ENCODE results near the gene EPB41L2. TPM values are rescaled to one million over a fixed set of nuclear protein-coding genes. Genes with fewer than 3 reads are reported as not detected.
A peak's percentile ranks its signal among the peaks of the same experiment; 100 is the strongest.

EPB41L2 gene
- total RNA-seq, 4 donors from 2014 or later: 57.2 to 116 (median 85.2) TPM

DNA sequence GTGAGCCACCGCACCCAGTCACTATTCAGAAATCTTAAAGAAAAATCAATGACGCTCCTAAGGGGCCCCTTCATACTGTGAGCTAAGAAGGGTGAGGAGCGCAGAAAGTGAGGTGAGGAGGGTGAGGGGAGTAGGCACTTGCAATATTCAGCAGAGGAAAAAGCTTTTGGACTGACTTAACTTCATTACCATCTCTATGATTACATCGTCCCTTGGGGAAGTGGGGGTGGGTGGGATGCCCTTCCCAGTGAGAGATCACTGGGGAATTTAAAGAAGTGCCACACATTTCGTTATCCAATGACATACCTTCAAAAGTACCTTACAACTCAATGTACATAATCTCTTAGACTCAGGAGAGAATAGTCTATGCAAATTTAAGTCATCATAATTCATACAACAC, 189.3 kb downstream of the EPB41L2 start:
- 100% methylated on average over 1 of the region's 5 CpGs for WGBS, 2 donors (ENCODE audit: low coverage in 1 of 2)
- Histone ChIP-seq H3K27me3 (no peaks in the 10 kb centered on the region), H3K4me1 (peaks cover 0 to 12% (median 0%) of the 10 kb centered on the region in 3 donors), H3K36me3 (peaks cover 0 to 30% of the 10 kb centered on the region in 2 donors), H3K27ac (no peak overlapping the region), H3K9me3 (no peaks in the 10 kb centered on the region), H3K4me3 (no peak overlapping the region)
- TF ChIP-seq POLR2A (IDR thresholded peaks at IDR 0.05) (no peak), POLR2AphosphoS5 (IDR thresholded peaks at IDR 0.05) (no peak), EP300 (IDR thresholded peaks at IDR 0.05) (no peak)
- TF ChIP-seq, protein P1, sequence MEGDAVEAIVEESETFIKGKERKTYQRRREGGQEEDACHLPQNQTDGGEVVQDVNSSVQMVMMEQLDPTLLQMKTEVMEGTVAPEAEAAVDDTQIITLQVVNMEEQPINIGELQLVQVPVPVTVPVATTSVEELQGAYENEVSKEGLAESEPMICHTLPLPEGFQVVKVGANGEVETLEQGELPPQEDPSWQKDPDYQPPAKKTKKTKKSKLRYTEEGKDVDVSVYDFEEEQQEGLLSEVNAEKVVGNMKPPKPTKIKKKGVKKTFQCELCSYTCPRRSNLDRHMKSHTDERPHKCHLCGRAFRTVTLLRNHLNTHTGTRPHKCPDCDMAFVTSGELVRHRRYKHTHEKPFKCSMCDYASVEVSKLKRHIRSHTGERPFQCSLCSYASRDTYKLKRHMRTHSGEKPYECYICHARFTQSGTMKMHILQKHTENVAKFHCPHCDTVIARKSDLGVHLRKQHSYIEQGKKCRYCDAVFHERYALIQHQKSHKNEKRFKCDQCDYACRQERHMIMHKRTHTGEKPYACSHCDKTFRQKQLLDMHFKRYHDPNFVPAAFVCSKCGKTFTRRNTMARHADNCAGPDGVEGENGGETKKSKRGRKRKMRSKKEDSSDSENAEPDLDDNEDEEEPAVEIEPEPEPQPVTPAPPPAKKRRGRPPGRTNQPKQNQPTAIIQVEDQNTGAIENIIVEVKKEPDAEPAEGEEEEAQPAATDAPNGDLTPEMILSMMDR (IDR thresholded peaks at IDR 0.05): no peak
- no peak for ATAC-seq

DNA sequence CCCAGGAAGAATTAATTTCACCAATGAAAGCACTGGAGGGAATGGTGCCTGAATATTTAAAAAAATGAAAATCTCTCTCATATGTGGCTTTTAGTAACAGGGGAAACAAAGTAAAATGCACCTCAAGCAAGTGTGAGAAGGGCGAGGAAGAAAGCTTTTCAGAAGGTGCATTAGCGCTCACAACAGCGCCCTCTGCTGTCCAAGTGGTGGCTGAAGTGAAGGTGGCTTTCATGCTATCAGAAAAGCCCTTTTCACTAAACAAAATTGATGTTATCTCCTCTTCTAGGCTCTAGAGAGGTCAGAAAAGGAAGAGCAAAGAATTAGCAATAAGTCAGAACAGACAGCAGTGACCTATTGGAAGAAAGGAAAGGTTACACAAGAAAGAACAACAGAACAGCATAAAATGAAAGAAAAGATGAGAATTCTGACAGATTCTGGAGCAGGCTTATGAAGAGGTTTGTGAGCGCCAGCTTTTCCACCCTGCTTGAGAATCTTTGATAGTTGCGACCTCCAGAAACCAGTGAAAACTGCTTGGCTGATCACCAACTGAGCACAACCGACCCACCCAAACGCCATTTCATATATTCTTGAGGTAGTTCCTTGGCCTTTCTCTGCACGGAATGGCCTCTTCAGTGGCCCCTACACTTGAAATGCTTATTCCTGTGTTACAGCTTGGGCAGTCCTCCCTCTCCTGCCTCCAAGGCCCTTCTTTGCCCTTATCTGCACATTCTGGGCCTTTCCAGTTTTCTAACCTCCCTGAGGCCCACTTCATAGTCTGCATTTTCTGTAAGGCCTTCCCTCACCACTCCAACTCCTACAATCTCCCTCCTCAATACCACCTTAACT, 190.6 kb downstream of the EPB41L2 start:
- WGBS, 2 donors (ENCODE audit: low coverage in 1 of 2): 58 to 67% methylated on average over 6 to 8 of the region's 8 CpGs

DNA sequence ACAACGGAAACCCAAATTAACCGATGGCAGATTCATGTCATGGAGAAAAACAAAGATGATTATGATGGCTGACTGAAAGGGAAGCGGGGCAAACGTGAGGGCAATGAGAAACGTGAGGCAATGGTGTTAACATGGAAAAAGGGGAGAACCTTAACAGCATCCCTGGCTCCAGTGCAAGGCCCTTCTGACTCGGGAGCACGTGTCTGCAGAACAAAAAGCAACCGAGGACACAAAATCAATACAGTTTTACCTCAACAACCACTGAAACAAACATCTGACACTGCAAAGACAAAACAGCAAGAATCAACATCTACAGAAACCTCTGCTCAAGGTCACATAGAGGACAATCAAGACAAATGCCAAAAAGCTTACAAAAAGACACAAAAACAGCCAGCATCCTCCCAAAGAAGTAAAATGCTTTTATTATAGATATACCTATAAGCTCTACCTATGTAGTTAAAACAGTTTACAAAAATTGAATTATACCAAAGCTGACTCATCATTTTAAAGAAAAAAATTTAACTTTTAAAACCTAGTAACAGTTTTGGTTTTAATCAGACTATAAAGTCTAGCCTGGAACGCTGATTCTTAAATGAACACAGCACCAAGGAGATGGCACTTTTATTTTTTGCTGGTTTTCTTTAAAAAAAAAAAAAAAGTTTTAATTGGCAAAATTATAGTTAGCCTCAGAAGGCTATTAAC, 192.7 kb downstream of the EPB41L2 start:
- H3K27me3 ChIP-seq: no peaks in the 10 kb centered on the region
- H3K36me3 ChIP-seq: peaks cover 6 to 41% of the 10 kb centered on the region in 2 donors
- H3K9me3 ChIP-seq: no peaks in the 10 kb centered on the region
- ATAC-seq: no peak
- TF ChIP-seq EP300 (IDR thresholded peaks at IDR 0.05) (no peak), POLR2AphosphoS5 (IDR thresholded peaks at IDR 0.05) (no peak), POLR2A (IDR thresholded peaks at IDR 0.05) (no peak)
- TF ChIP-seq, protein P1 (IDR thresholded peaks at IDR 0.05): no peak
- H3K27ac ChIP-seq: no peak overlapping the region
- H3K4me1 ChIP-seq: peaks cover 0 to 12% (median 0%) of the 10 kb centered on the region in 3 donors
- 79 to 92% methylated on average over 6 to 7 of the region's 9 CpGs for WGBS, 2 donors (ENCODE audit: low coverage in 1 of 2)
- H3K4me3 ChIP-seq: no peak overlapping the region

More for the DNA sequence above, 190.6 kb downstream of the EPB41L2 start:
- Histone ChIP-seq H3K9me3 (no peaks in the 10 kb centered on the region), H3K27me3 (no peaks in the 10 kb centered on the region), H3K4me1 (peaks cover 0 to 12% (median 0%) of the 10 kb centered on the region in 3 donors), H3K27ac (no peak overlapping the region), H3K36me3 (peaks cover 0 to 31% of the 10 kb centered on the region in 2 donors), H3K4me3 (no peak overlapping the region)
- peak; percentile 46 for ATAC-seq
- no peak for TF ChIP-seq POLR2AphosphoS5 (IDR thresholded peaks at IDR 0.05)
- TF ChIP-seq, protein P1 (IDR thresholded peaks at IDR 0.05): peak; percentile 55 to 78 (median 62)

DNA sequence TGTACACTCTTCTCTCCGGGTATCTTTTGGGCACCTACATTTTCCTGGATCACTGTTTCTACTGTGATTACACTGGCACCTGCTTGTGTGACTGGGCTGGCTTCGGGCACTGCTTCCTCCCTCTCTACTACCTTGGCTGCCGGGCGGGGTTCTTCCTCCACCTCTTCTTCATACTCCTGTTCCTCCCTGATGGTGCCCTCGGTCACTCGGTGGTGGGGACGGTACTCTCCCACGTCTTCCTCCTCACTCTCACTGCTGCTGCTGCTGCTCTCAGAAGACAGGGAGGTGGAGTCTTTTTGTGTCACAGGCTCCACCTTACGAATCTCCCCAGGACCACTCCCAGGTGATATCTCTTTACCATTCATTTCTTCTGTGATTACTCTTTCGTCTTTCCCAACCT, 193.4 kb downstream of the EPB41L2 start:
- peaks cover 0 to 12% (median 0%) of the 10 kb centered on the region in 3 donors for H3K4me1 ChIP-seq
- TF ChIP-seq POLR2A (IDR thresholded peaks at IDR 0.05) (no peak), POLR2AphosphoS5 (IDR thresholded peaks at IDR 0.05) (no peak), EP300 (IDR thresholded peaks at IDR 0.05) (no peak)
- TF ChIP-seq, protein P1 (IDR thresholded peaks at IDR 0.05): no peak
- 80 to 94% methylated on average over 1 to 8 of the region's 10 CpGs for WGBS, 2 donors (ENCODE audit: low coverage in 1 of 2)
- no peak overlapping the region for H3K27ac ChIP-seq
- H3K27me3 ChIP-seq: no peaks in the 10 kb centered on the region
- no peaks in the 10 kb centered on the region for H3K9me3 ChIP-seq
- no peak overlapping the region for H3K4me3 ChIP-seq
- peaks cover 6 to 44% of the 10 kb centered on the region in 2 donors for H3K36me3 ChIP-seq
- no peak for ATAC-seq
